ENCODE measurements around the gene CROCC2.

The CROCC2 gene

GRCh38 chr2:240959214-240959940 lies 53.2 kb downstream of the CROCC2 start:
- DNase-seq: no peak

- no peak for DNase-seq
Observed at GRCh38 chr2:240959941-240960308, 53.8 kb downstream of the CROCC2 start.

- no peak for DNase-seq
Observed at GRCh38 chr2:240960309-240960970, 54.3 kb downstream of the CROCC2 start.

- no peak for DNase-seq
Observed at GRCh38 chr2:240960971-240961876, 55.1 kb downstream of the CROCC2 start.

- DNase-seq: no peak
Observed at GRCh38 chr2:240961910-240962299, 55.8 kb downstream of the CROCC2 start.

GRCh38 chr2:240962300-240963064 lies 56.3 kb downstream of the CROCC2 start:
- DNase-seq: no peak

GRCh38 chr2:240963065-240963867 lies 57.1 kb downstream of the CROCC2 start:
- no peak for DNase-seq

- no peak for DNase-seq
Observed at GRCh38 chr2:240963868-240964703, 58.0 kb downstream of the CROCC2 start.

GRCh38 chr2:240964704-240965295 lies 58.7 kb downstream of the CROCC2 start:
- no peak for DNase-seq

- no peak for DNase-seq
Observed at GRCh38 chr2:240965296-240965904, 59.3 kb downstream of the CROCC2 start.

GRCh38 chr2:240965905-240966456 lies 59.8 kb downstream of the CROCC2 start:
- DNase-seq: no peak

- no peak for DNase-seq
Observed at GRCh38 chr2:240966457-240966905, 60.3 kb downstream of the CROCC2 start.

- DNase-seq: no peak
Observed at GRCh38 chr2:240966906-240967680, 61.0 kb downstream of the CROCC2 start.

- no peak for DNase-seq
Observed at GRCh38 chr2:240967681-240968621, 61.8 kb downstream of the CROCC2 start.

GRCh38 chr2:240968731-240969624 lies 62.8 kb downstream of the CROCC2 start:
- DNase-seq: no peak

GRCh38 chr2:240970104-240970503 lies 64.0 kb downstream of the CROCC2 start:
- DNase-seq: no peak

- DNase-seq: no peak
Observed at GRCh38 chr2:240970816-240971215, 64.7 kb downstream of the CROCC2 start.
